ENCODE results near the gene RBM25.
A peak's percentile ranks its signal among the peaks of the same experiment; 100 is the strongest.

RBM25 gene

DNA sequence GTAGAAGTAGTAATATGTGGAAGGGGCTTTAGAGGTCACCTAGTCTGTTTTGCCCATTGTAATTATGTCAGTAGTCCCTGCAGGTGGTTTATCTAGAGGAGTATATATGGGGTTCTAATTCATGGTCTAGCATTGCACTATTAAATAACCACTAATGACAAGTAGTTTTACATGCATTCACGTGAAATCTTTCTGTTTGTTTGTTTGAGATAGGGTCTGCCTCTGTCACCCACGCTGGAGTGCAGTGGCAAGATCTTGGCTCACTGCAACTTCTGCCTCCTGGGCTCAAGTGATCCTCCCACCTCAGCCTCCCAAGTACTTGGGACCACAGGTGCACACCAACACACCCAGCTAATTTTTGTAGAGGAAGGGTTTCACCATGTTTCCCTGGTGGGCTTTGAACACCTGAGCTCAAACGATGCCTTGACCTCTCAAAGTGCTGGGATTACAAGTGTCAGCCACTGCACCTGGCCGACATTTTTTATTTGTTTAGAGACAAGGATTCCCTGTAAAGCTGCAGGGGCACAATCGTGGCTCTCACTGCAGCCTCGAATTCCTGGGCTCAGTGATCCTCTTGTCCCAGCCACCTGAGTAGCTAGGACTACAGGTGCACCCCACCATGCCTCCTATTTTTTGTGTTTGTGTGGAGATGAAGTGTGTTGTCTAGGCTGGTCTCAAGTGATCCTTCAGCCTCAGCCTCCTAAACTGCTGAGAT lies 66.0 kb downstream of the RBM25 start:
- TF ChIP-seq, protein P1, sequence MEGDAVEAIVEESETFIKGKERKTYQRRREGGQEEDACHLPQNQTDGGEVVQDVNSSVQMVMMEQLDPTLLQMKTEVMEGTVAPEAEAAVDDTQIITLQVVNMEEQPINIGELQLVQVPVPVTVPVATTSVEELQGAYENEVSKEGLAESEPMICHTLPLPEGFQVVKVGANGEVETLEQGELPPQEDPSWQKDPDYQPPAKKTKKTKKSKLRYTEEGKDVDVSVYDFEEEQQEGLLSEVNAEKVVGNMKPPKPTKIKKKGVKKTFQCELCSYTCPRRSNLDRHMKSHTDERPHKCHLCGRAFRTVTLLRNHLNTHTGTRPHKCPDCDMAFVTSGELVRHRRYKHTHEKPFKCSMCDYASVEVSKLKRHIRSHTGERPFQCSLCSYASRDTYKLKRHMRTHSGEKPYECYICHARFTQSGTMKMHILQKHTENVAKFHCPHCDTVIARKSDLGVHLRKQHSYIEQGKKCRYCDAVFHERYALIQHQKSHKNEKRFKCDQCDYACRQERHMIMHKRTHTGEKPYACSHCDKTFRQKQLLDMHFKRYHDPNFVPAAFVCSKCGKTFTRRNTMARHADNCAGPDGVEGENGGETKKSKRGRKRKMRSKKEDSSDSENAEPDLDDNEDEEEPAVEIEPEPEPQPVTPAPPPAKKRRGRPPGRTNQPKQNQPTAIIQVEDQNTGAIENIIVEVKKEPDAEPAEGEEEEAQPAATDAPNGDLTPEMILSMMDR (IDR thresholded peaks at IDR 0.05) = no peak
- no peaks in the 10 kb centered on the region for H3K9me3 Mint-ChIP-seq
- peaks cover 3% of the 10 kb centered on the region for H3K27me3 Mint-ChIP-seq (ENCODE audit: low read depth, poor library complexity)
- H3K4me1 Mint-ChIP-seq = peaks cover 37% of the 10 kb centered on the region
- no peak for DNase-seq
- peaks cover 59% of the 10 kb centered on the region for H3K36me3 Mint-ChIP-seq (ENCODE audit: low read depth)
- H3K27ac Mint-ChIP-seq = peak overlapping the region; percentile 43
- no peak overlapping the region for H3K4me3 Mint-ChIP-seq

DNA sequence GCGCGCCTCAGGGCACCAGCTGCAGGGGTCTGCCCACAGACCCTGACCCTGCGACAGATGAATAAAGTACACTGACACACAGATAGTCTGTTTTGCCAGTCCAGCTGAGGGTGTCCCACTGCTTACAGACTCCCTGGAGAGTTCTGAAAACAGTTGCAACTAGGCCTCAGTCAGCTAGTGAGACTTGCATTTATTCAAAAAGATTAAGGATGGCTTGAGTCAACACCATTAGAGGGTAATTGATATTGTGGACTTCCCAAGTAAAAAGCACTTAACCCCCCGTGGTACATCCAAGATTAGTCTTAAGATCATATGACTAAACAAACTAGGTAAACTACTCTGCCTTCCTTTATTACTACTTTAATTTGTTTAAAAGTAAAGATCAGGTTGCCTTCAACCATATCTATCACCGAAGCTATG lies 66.8 kb downstream of the RBM25 start:
- H3K27ac Mint-ChIP-seq = peak overlapping the region; percentile 57
- no peak for DNase-seq

DNA sequence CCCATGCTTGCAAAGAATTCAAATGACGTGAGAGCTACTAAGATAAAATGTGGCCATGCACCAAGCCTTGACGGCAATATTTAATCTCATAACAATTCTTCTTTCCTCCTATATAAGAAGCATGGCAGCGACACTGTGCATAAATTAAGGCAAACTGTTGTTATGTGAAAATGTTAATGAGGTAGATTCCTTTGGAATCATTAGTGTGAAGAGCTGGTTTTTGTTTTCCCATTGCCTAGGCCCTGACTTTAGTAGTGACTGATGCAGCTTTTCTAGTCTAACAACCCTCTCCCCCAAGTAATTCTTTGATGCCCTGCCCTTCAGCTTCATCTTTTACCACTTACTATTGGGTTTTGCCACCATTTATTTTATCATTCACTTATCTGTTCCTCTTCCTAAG lies 67.4 kb downstream of the RBM25 start:
- peaks cover 37% of the 10 kb centered on the region for H3K4me1 Mint-ChIP-seq
- peaks cover 47% of the 10 kb centered on the region for H3K36me3 Mint-ChIP-seq (ENCODE audit: low read depth)
- TF ChIP-seq, protein P1 (IDR thresholded peaks at IDR 0.05) = no peak
- DNase-seq = no peak
- H3K9me3 Mint-ChIP-seq = no peaks in the 10 kb centered on the region
- peaks cover 3% of the 10 kb centered on the region for H3K27me3 Mint-ChIP-seq (ENCODE audit: low read depth, poor library complexity)
- peak overlapping the region; percentile 75 for H3K27ac Mint-ChIP-seq
- H3K4me3 Mint-ChIP-seq = no peak overlapping the region

More for the DNA sequence above, 66.8 kb downstream of the RBM25 start:
- H3K4me1 Mint-ChIP-seq = peaks cover 37% of the 10 kb centered on the region
- peaks cover 51% of the 10 kb centered on the region for H3K36me3 Mint-ChIP-seq (ENCODE audit: low read depth)
- H3K27me3 Mint-ChIP-seq (ENCODE audit: low read depth, poor library complexity) = peaks cover 3% of the 10 kb centered on the region
- no peak overlapping the region for H3K4me3 Mint-ChIP-seq
- TF ChIP-seq, protein P1 (IDR thresholded peaks at IDR 0.05) = no peak
- no peaks in the 10 kb centered on the region for H3K9me3 Mint-ChIP-seq

DNA sequence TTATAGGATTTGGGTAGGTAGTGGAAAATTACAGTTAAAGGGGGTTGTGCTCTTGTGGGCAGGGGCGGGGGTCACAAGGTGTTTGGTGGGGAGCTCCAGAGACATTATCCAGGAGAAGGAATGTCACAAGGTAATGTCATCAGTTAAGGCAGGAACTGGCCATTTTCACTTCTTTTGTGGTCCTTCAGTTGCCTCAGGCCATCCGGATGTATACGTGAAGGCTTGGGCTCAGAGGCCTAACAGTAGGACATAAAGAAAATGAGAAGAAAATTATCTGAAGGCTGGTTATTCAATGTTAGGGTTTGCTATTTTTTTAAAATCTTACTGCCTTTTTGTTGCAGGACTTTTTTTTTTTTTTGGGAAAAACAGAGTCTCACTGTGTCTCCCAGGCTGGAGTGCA lies 75.5 kb downstream of the RBM25 start:
- H3K4me3 Mint-ChIP-seq = no peak overlapping the region
- H3K27ac Mint-ChIP-seq = no peak overlapping the region
- H3K27me3 Mint-ChIP-seq (ENCODE audit: low read depth, poor library complexity) = peaks cover 10% of the 10 kb centered on the region
- H3K4me1 Mint-ChIP-seq = peaks cover 15% of the 10 kb centered on the region
- peaks cover 26% of the 10 kb centered on the region for H3K9me3 Mint-ChIP-seq
- DNase-seq = no peak
- H3K36me3 Mint-ChIP-seq (ENCODE audit: low read depth) = peaks cover 21% of the 10 kb centered on the region
- TF ChIP-seq, protein P1 (IDR thresholded peaks at IDR 0.05) = no peak

DNA sequence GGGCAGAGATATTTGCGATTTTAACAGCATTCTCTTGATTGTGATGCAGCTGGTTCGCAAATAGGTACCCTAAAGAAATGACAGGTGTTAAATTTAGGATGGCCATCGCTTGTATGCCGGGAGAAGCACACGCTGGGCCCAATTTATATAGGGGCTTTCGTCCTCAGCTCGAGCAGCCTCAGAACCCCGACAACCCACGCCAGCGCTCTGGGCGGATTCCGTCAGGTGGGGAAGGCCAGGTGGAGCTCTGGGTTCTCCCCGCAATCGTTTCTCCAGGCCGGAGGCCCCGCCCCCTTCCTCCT lies 77.7 kb downstream of the RBM25 start:
- H3K4me3 Mint-ChIP-seq = peak overlapping the region; percentile 85
- no peak for DNase-seq
- peaks cover 10% of the 10 kb centered on the region for H3K27me3 Mint-ChIP-seq (ENCODE audit: low read depth, poor library complexity)
- TF ChIP-seq, protein P1 (IDR thresholded peaks at IDR 0.05) = no peak
- H3K36me3 Mint-ChIP-seq (ENCODE audit: low read depth) = peaks cover 28% of the 10 kb centered on the region
- peak overlapping the region; percentile 97 for H3K27ac Mint-ChIP-seq
- H3K4me1 Mint-ChIP-seq = peaks cover 15% of the 10 kb centered on the region
- H3K9me3 Mint-ChIP-seq = peaks cover 26% of the 10 kb centered on the region

All from nephron progenitor cell (in vitro differentiated cells).